Measurements from ENCODE around the gene ATP10A. TPM values are rescaled to one million over a fixed set of nuclear protein-coding genes. Genes with fewer than 3 reads are reported as not detected.

The ATP10A gene, protein sequence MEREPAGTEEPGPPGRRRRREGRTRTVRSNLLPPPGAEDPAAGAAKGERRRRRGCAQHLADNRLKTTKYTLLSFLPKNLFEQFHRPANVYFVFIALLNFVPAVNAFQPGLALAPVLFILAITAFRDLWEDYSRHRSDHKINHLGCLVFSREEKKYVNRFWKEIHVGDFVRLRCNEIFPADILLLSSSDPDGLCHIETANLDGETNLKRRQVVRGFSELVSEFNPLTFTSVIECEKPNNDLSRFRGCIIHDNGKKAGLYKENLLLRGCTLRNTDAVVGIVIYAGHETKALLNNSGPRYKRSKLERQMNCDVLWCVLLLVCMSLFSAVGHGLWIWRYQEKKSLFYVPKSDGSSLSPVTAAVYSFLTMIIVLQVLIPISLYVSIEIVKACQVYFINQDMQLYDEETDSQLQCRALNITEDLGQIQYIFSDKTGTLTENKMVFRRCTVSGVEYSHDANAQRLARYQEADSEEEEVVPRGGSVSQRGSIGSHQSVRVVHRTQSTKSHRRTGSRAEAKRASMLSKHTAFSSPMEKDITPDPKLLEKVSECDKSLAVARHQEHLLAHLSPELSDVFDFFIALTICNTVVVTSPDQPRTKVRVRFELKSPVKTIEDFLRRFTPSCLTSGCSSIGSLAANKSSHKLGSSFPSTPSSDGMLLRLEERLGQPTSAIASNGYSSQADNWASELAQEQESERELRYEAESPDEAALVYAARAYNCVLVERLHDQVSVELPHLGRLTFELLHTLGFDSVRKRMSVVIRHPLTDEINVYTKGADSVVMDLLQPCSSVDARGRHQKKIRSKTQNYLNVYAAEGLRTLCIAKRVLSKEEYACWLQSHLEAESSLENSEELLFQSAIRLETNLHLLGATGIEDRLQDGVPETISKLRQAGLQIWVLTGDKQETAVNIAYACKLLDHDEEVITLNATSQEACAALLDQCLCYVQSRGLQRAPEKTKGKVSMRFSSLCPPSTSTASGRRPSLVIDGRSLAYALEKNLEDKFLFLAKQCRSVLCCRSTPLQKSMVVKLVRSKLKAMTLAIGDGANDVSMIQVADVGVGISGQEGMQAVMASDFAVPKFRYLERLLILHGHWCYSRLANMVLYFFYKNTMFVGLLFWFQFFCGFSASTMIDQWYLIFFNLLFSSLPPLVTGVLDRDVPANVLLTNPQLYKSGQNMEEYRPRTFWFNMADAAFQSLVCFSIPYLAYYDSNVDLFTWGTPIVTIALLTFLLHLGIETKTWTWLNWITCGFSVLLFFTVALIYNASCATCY (N-terminal part only)
- not detected in 2 replicates for total RNA-seq
- not detected in 2 replicates for polyA plus RNA-seq

DNA sequence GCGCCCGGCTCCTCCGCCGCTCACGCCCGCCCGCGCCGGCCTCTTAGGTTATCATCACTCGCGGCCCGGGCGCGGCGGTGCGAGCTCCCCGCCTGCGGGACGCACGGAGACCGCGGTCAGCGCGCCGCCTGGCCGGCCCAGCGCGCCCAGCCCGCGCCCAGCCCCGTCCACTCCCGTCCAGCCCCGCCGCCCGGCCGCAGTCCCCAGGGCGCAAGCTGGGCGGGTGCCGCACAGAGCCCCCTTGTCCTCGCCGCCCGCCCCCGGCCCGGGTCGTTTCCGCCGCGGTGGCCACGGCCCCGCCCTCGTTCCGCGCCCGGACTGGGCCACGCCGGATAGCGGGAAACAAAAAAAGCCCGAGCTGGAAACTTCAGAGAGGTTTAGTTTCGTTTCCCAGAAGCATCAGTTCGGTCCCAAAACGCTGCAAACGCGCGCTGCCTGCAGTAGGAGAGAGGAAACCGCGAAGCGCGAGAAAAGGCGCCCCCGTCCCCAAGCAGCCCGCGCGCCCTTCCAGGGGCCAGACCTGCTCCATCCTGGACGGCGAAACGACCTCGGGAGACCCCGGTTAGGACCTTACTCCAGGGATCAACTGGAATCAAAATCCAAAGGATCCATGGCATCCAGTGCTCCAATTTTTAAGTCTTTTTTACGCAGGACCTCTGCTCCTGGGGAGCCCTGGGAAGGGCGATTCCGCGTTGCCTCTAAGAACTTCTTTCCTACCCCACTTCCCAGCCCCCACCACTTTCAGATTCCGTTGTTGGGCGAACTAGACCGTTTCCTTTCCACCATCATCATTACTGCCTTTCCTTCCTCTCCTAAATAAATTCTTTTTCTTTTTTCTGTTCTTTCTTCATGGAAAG is at the start of gene ATP10A:
TSS of gene ATP10A (minus strand) at position 217 of the 857 bp plus-strand sequence. CDS start 231 bp downstream, outside the sequence.
- Histone ChIP-seq H3K9me3 (ENCODE audit: low read depth) (no peaks in the 10 kb centered on the region), H3K4me3 (peak within 1 kb of the TSS; percentile 25), H3K36me3 (no peaks in the 10 kb centered on the region), H3K4me1 (ENCODE audit: low read depth) (no peaks in the 10 kb centered on the region), H3K27ac (no peak within 1 kb of the TSS), H3K27me3 (peaks cover 89% of the 10 kb centered on the region)
- DNase-seq (ENCODE audit: low read depth in 1 of 2, low spot score in 1 of 2), result peak; percentile 50 to 57
- TF ChIP-seq, protein P1, sequence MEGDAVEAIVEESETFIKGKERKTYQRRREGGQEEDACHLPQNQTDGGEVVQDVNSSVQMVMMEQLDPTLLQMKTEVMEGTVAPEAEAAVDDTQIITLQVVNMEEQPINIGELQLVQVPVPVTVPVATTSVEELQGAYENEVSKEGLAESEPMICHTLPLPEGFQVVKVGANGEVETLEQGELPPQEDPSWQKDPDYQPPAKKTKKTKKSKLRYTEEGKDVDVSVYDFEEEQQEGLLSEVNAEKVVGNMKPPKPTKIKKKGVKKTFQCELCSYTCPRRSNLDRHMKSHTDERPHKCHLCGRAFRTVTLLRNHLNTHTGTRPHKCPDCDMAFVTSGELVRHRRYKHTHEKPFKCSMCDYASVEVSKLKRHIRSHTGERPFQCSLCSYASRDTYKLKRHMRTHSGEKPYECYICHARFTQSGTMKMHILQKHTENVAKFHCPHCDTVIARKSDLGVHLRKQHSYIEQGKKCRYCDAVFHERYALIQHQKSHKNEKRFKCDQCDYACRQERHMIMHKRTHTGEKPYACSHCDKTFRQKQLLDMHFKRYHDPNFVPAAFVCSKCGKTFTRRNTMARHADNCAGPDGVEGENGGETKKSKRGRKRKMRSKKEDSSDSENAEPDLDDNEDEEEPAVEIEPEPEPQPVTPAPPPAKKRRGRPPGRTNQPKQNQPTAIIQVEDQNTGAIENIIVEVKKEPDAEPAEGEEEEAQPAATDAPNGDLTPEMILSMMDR (IDR thresholded peaks at IDR 0.05; ENCODE audit: low read depth, low read length), result no peak

DNA sequence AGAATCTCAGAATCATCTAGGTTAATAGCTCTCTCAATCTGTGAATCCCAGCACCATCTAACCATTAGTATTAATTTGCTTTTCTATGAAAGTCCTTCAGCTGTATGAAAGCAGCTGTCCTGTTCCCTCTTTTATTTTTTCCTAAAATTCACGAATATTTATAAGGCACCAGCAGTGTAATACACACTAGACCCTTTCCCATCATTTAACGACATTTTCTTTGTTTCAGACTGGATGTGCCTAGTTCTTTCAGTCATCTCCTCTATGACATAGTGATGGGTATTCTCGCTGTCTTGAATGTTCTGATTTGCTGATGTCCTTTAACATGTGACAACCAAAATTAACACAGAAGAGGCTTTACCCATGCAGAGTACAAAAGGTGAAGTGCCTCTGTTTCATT is 48.9 kb upstream of the ATP10A start:
- Histone ChIP-seq H3K27me3 (no peaks in the 10 kb centered on the region), H3K36me3 (no peaks in the 10 kb centered on the region), H3K27ac (no peak overlapping the region), H3K4me1 (ENCODE audit: low read depth) (no peaks in the 10 kb centered on the region), H3K9me3 (ENCODE audit: low read depth) (no peaks in the 10 kb centered on the region), H3K4me3 (no peak overlapping the region)
- TF ChIP-seq, protein P1 (IDR thresholded peaks at IDR 0.05; ENCODE audit: low read depth, low read length), result no peak
- no peak for DNase-seq (ENCODE audit: low read depth in 1 of 2, low spot score in 1 of 2)

DNA sequence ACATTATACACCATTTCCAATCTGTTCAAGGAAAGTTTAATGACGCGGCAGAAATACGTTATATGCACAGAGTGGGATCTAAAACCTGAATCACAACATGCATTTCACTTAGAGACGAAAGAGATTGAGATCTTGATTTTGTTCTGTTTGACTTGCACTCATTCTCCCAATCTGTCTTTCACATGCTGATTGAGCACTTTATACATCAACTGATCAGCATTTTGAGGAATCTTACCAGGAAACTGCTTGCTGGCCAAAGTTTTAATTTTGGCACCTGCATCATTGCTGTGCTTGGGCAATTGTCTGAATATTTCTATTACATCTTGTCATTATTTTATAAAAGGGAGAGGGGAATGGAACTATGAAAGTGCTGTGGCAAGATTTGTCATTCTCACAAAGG is 47.7 kb upstream of the ATP10A start:
- Histone ChIP-seq H3K27ac (no peak overlapping the region), H3K9me3 (ENCODE audit: low read depth) (no peaks in the 10 kb centered on the region), H3K4me1 (ENCODE audit: low read depth) (no peaks in the 10 kb centered on the region), H3K4me3 (no peak overlapping the region), H3K36me3 (no peaks in the 10 kb centered on the region), H3K27me3 (no peaks in the 10 kb centered on the region)
- no peak for DNase-seq (ENCODE audit: low read depth in 1 of 2, low spot score in 1 of 2)
- TF ChIP-seq, protein P1 (IDR thresholded peaks at IDR 0.05; ENCODE audit: low read depth, low read length), result no peak

DNA sequence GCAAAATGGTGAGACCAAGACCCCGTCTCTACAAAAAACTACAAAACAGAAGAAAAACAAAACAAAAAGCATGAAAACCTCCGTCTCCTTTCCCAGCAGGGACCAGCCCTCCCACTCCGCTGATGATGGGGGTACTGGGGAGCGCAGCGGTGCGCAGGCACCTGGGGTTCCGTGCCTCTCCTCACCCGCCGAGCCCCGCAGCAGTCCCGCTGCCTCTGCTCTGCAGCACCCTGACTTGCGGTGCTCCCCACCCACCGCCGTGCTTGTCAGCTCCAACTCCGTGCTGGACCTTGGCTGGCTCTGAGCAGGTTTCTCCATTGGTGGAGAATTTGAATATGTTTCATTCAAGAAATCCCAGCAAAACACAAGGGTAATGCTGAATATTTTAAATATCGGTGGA is 46.7 kb upstream of the ATP10A start:
- Histone ChIP-seq H3K27me3 (no peaks in the 10 kb centered on the region), H3K36me3 (no peaks in the 10 kb centered on the region), H3K4me1 (ENCODE audit: low read depth) (no peaks in the 10 kb centered on the region), H3K27ac (no peak overlapping the region), H3K9me3 (ENCODE audit: low read depth) (no peaks in the 10 kb centered on the region), H3K4me3 (no peak overlapping the region)
- DNase-seq (ENCODE audit: low read depth in 1 of 2, low spot score in 1 of 2), result no peak
- TF ChIP-seq, protein P1 (IDR thresholded peaks at IDR 0.05; ENCODE audit: low read depth, low read length), result no peak
